Activated naive CD4-positive, alpha-beta T cell treated with anti-CD3 and anti-CD28 coated beads, Interleukin-2, amount 50 U/mL, for 24 hours (primary cell): ENCODE results near the gene RAD17.
"Not testable (repeated sequence)": the region's sequence is repeated elsewhere in the genome, so short reads cannot be mapped to it uniquely, and the experiment has no call there.

Source experiments
- H3K27ac Mint-ChIP-seq: one replicate; pipeline ENCODE4 v1.8.0; 2021; ENCODE audit warnings: mild to moderate bottlenecking, mixed read lengths
- H3K27me3 Mint-ChIP-seq: one replicate; pipeline ENCODE4 v1.8.0; 2021; ENCODE audit warnings: mixed read lengths
- H3K36me3 Mint-ChIP-seq: one replicate; pipeline ENCODE4 v1.8.0; 2021; ENCODE audit warnings: mixed read lengths
- H3K4me1 Mint-ChIP-seq: one replicate; pipeline ENCODE4 v1.8.0; 2021; ENCODE audit warnings: mixed read lengths
- H3K4me3 Mint-ChIP-seq: one replicate; pipeline ENCODE4 v1.8.0; 2021; ENCODE audit warnings: mild to moderate bottlenecking, mixed read lengths
- H3K9me3 Mint-ChIP-seq: one replicate; pipeline ENCODE4 v1.8.0; 2021; ENCODE audit warnings: mixed read lengths

RAD17 gene

DNA sequence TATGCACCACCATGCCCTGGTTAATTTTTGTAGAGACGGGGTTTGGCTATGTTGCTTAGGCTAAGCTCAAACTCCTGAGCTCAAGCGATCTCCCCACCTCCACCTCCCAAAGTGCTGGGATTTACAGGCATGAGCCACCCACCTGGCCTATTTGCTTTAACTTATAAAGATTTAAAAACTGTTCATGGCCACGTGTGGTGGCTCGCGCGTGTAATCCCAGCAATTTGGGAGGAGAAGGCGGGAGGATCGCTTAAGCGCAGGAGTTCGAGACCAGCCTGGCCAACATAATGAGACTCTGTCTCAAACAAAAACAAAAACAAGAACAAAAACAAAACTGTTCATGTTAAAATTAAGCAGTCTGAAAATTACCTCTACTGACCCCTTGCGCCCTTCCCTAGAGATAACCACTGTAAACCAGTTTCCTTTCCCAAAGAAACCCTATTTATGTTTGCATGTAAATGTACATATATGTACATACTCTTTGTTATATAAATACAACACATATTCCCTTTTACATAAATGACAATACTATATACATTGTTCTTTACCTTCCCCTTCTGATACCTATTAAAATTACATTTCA, 1.8 kb upstream of the RAD17 start:
- Mint-ChIP-seq H3K36me3 (peaks cover 14% of the 10 kb centered on the region), H3K4me3 (peak overlapping the region; percentile 93), H3K4me1 (peaks cover 62% of the 10 kb centered on the region), H3K27me3 (no peaks in the 10 kb centered on the region), H3K27ac (peak overlapping the region; percentile 99), H3K9me3 (no peaks in the 10 kb centered on the region)

DNA sequence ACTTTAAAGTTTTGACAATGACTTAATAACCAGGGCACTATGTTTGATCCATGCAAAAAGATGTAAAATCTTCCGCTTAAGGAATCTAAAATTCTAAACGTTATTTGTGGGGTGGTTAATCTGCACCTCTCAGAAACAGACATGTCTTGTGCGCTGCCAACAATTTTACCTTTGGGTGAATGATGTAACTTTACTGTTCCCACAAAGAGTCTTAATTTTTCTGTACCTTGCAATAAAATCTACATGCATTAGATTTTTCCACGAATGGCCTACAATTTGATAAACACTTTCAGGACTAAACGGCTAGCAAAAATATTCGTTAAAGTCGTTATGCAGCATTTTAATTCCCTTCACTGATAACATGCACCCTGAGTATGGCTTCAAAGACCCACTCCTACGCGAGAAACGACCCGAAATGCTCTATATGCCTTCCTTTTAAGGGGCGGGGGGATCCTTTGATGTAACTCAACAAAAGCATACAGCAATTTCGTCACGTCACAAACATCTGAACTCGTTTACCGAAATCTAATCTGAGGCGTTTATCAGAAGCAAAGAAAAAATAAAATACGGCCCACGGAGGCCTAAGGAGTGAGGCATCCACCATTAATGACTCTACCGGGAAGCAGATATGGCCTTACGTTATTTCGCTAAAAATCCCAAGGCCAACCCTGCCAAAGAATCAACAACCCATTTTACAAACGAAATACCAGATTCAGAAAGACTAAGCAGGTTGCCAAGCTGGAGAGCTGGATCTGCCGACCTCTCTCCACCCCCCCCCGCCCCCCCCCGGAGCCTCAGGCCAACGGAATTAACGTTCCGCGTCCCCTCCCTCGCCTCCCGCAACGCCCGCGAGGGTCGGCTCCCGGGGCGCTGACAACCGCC, 919 bp upstream of the RAD17 start:
- H3K36me3 Mint-ChIP-seq, result peaks cover 12% of the 10 kb centered on the region
- H3K4me1 Mint-ChIP-seq, result peaks cover 59% of the 10 kb centered on the region
- H3K4me3 Mint-ChIP-seq, result peak overlapping the region; percentile 93
- peak overlapping the region; percentile 99 for H3K27ac Mint-ChIP-seq
- no peaks in the 10 kb centered on the region for H3K9me3 Mint-ChIP-seq
- H3K27me3 Mint-ChIP-seq, result no peaks in the 10 kb centered on the region

DNA sequence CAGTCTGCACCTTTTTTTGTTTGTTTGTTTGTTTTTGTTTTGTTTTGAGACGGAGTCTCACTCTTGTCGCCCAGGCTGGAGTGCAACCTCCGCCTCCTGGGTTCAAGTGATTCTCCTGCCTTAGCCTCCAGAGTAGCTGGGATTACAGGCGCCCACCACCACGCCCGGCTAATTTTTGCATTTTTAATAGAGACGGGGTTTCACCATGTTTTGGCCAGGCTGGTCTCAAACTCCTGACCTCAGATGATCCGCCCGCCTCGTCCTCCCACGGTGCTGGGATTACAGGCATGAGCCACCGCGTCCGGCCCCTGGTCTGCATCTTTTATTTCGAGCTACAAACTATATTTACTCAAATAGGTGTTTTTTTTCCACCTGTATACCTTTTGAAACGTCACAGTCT, 717 bp downstream of the RAD17 start:
- peak overlapping the region; percentile 93 for H3K4me3 Mint-ChIP-seq
- not testable (repeated sequence) for H3K36me3 Mint-ChIP-seq, H3K9me3 Mint-ChIP-seq, H3K27me3 Mint-ChIP-seq
- peaks cover 46% of the 10 kb centered on the region for H3K4me1 Mint-ChIP-seq
- peak overlapping the region; percentile 99 for H3K27ac Mint-ChIP-seq

DNA sequence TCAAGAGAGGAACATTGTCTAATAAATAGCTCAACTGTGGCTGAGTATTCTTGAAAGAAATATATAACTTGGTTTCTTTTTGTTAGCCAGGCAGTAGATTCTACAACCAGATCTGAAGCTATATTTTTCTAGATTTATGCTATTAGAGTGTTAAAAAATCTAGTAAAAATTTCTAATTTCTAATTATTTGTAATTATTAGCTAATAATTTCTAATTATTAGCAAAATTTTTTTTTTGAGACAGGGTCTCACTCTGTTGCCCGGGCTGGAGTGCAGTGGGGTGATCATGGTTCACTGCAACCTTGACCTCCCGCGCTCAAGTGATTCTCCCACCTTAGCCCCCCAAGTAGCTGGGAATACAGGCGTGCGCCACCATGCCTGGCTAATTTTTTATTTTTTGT, 2.8 kb downstream of the RAD17 start:
- H3K4me1 Mint-ChIP-seq, result peaks cover 29% of the 10 kb centered on the region
- peak overlapping the region; percentile 46 for H3K27ac Mint-ChIP-seq
- no peak overlapping the region for H3K4me3 Mint-ChIP-seq
- H3K9me3 Mint-ChIP-seq, result no peaks in the 10 kb centered on the region
- H3K27me3 Mint-ChIP-seq, result no peaks in the 10 kb centered on the region
- peaks cover 4% of the 10 kb centered on the region for H3K36me3 Mint-ChIP-seq

DNA sequence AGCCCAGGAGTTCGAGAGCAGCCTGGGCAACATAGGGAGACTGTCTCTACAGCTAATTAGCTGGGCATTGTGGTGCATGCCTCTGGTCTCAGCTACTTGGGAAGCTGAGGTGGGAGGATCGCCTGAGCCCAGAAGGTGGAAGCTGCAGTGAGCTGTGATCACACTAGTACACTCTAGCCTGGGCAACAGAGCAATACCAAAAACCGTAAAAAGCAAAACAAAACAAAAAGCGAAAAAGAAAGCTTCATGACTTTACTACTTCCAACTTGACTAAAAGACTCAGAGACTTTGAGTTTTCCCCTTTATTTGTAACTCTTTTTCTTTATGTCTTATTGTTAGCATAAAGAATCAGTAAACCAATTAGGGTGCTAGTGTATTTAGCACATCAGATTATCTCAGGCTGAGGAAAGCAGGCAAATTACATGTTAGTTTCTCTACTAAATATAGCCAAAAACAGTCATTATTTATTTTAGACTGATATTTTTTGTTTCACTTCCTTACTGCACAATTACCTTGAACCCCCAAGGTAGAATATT, 5.4 kb downstream of the RAD17 start:
- no peak overlapping the region for H3K27ac Mint-ChIP-seq
- H3K4me1 Mint-ChIP-seq, result peaks cover 20% of the 10 kb centered on the region
- no peaks in the 10 kb centered on the region for H3K9me3 Mint-ChIP-seq
- peaks cover 4% of the 10 kb centered on the region for H3K36me3 Mint-ChIP-seq
- no peaks in the 10 kb centered on the region for H3K27me3 Mint-ChIP-seq
- no peak overlapping the region for H3K4me3 Mint-ChIP-seq

DNA sequence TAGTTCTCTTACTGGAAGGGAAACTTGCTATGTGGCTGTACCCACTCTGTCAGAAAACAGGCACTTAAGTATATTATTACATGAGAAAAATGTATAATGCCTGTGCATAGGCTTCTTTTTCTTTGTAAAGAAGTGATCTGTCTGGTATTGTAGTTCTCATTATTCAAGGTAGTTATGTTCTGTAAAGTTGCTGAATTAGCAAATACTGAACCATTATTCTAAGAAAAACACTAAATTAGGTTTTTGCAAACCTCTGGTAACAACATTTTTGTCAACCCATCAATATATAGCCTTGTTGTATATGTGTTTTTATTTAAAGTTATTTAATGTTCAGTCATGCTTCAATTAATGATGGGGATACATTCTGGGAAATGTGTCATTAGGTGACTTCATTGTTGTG, 8.8 kb downstream of the RAD17 start:
- peaks cover 4% of the 10 kb centered on the region for H3K36me3 Mint-ChIP-seq
- no peak overlapping the region for H3K27ac Mint-ChIP-seq
- no peaks in the 10 kb centered on the region for H3K27me3 Mint-ChIP-seq
- no peaks in the 10 kb centered on the region for H3K9me3 Mint-ChIP-seq
- no peaks in the 10 kb centered on the region for H3K4me1 Mint-ChIP-seq
- no peak overlapping the region for H3K4me3 Mint-ChIP-seq

DNA sequence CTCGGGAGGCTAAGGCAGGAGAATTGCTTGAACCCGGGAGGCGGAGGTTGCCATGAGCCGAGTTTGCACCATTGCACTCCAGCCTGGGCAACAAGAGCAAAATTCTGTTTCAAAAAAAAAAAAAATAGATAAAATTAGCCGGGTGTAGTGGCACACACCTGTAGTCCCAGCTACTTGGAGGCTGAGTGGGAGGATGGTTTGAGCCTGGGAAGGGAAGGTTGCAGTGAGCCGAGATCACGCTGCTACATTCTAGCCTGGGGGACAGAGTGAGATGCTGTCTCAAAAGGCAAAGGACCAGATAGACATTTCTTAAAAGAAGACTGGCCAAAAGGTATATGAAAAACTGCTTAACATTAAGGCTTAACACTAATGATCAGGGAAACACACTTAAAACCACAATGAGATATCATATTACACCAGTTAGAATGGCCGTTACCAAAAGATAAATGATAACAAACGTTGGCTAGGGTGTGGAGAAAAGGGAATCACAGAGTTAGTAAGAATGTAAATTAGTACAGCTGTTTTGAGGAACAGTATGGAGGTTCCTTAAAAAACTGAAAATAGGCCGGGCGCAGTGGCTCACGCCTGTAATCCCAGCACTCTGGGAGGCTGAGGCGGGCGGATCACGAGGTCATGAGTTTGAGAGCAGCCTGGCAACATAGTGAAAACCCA, 35.2 kb downstream of the RAD17 start:
- no peak overlapping the region for H3K4me3 Mint-ChIP-seq
- H3K27ac Mint-ChIP-seq, result no peak overlapping the region
- H3K27me3 Mint-ChIP-seq, result no peaks in the 10 kb centered on the region
- peaks cover 4% of the 10 kb centered on the region for H3K9me3 Mint-ChIP-seq
- peaks cover 26% of the 10 kb centered on the region for H3K36me3 Mint-ChIP-seq
- H3K4me1 Mint-ChIP-seq, result no peaks in the 10 kb centered on the region

DNA sequence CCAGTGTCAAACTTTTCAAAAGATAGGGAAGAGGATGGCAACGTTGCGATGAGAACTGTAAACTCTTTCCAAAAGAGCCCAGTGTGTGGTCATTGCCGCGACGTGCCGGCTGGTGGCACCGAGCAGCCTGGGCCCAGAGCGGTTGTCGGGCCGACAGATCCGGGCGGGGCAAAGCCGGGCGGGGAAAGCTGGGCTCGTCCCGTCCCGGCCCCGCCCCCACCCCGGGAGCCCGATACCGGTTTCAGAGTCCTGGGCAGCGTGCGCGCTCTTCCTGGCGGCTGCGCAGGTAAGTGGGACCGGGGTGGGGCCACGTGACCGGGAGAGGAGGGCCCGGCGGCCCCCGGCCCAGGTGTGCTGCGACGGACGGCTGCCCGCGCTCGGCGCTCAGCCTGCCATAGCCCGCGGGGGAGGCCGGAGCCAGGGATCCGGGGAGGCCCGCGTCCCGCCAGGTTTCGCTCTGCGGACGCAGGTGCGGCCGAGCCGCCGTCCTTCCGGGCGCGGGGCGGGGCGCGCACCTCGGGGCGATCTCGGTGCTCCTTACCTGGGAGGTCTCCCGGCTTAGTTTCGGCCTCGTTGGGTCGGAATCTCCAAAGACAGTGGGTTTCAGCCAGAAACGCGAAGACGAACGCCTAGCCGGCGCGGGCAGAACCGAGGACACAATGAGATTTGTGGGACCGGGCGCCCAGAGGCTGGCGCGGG, 45.4 kb downstream of the RAD17 start, which contains the start of gene MARVELD2:
Gene MARVELD2 (plus strand): TSS at position 232 of the 699 bp plus-strand sequence. CDS start 4,270 bp downstream, outside the sequence.
- H3K27me3 Mint-ChIP-seq, result no peaks in the 10 kb centered on the region
- peak within 1 kb of the TSS; percentile 43 for H3K27ac Mint-ChIP-seq
- H3K9me3 Mint-ChIP-seq, result no peaks in the 10 kb centered on the region

DNA sequence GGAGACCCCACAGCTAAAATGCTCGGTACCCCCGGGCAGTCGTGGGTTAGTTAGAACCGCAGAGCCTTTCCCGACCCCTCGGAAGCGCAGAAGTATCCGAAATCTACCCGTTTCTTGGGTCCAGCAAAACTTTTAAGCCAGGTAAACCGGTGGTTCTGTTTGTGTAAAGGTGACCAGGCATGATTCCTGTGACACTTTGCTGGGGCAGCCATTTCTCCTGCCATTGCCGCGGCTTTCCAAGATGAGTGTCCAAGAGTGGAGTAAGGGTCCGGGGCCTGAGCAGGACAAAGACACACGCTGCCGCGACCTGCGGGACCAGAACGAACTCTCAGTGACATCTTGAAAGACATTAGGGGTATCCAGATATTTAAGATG, 46.0 kb downstream of the RAD17 start:
- peaks cover 16% of the 10 kb centered on the region for H3K4me1 Mint-ChIP-seq
- H3K36me3 Mint-ChIP-seq, result peaks cover 13% of the 10 kb centered on the region
- H3K27ac Mint-ChIP-seq, result no peak overlapping the region
- no peaks in the 10 kb centered on the region for H3K9me3 Mint-ChIP-seq
- peak overlapping the region; percentile 68 for H3K4me3 Mint-ChIP-seq
- H3K27me3 Mint-ChIP-seq, result no peaks in the 10 kb centered on the region

More for the DNA sequence above, 45.4 kb downstream of the RAD17 start, which contains the start of gene MARVELD2:
- Mint-ChIP-seq H3K36me3 (peaks cover 16% of the 10 kb centered on the region), H3K4me3 (peak within 1 kb of the TSS; percentile 80), H3K4me1 (peaks cover 16% of the 10 kb centered on the region)

DNA sequence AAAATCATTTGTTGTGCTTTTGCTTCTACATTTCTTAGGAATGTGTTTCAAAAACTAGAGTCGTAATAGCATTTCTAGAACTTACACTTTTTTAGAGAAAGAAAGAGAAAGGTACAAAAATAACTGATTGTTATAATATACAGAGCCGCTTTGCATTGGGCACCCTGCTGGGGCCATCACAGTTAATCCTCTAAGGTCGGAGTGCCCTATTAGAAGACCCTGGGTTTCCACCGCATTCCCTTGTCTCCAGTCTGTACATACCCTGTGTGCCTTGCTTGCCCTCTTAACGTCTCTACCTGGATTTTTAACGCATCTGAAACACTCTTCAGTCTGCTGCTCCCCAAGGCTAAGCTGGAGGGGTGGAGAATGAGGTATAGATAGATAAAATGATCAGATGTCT, 46.6 kb downstream of the RAD17 start:
- peaks cover 16% of the 10 kb centered on the region for H3K4me1 Mint-ChIP-seq
- H3K36me3 Mint-ChIP-seq, result peaks cover 13% of the 10 kb centered on the region
- H3K27ac Mint-ChIP-seq, result no peak overlapping the region
- no peaks in the 10 kb centered on the region for H3K9me3 Mint-ChIP-seq
- H3K27me3 Mint-ChIP-seq, result no peaks in the 10 kb centered on the region
- H3K4me3 Mint-ChIP-seq, result peak overlapping the region; percentile 68

DNA sequence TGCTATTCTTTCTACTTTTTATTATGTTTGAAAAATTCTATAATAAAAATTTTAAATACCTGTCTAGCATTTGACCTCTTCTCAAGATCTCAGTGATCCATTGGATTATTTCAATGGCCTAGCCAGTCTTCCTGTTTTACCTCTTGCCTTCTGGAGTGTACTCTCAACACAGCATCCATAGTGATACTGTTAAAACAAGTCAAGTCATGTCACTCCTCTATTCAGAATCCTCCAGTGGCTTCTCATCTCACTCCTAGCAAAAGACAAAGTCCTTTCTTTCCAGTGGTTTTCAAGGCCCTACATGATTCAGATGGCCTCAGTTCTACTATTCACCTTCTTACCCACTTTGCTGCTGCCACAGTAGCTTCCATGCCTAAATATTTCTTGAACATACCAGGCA, 47.1 kb downstream of the RAD17 start:
- Mint-ChIP-seq H3K4me3 (no peak overlapping the region), H3K27me3 (no peaks in the 10 kb centered on the region), H3K27ac (no peak overlapping the region), H3K9me3 (no peaks in the 10 kb centered on the region), H3K4me1 (peaks cover 16% of the 10 kb centered on the region), H3K36me3 (peaks cover 9% of the 10 kb centered on the region)

DNA sequence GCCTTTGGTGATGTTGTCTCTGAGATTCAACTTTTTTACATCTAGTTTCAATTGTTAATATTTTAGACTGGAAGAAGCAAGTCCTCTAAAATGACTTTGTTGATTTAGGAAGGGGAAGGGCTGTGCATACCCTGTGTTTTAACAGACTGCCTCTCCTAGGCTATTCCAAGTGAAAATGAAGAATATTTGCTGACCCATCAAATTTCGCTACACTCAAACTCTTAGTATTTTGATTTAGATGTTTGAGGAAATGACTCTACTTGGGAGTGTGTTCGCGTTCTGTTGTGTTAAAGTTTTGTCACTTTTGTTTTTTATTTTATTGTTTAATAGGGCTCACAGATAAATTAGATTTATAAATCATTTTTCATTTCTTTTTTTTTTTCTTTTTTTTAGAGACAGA, 48.9 kb downstream of the RAD17 start:
- no peaks in the 10 kb centered on the region for H3K27me3 Mint-ChIP-seq
- H3K36me3 Mint-ChIP-seq, result peaks cover 14% of the 10 kb centered on the region
- H3K27ac Mint-ChIP-seq, result no peak overlapping the region
- peaks cover 16% of the 10 kb centered on the region for H3K4me1 Mint-ChIP-seq
- H3K4me3 Mint-ChIP-seq, result no peak overlapping the region
- H3K9me3 Mint-ChIP-seq, result no peaks in the 10 kb centered on the region

DNA sequence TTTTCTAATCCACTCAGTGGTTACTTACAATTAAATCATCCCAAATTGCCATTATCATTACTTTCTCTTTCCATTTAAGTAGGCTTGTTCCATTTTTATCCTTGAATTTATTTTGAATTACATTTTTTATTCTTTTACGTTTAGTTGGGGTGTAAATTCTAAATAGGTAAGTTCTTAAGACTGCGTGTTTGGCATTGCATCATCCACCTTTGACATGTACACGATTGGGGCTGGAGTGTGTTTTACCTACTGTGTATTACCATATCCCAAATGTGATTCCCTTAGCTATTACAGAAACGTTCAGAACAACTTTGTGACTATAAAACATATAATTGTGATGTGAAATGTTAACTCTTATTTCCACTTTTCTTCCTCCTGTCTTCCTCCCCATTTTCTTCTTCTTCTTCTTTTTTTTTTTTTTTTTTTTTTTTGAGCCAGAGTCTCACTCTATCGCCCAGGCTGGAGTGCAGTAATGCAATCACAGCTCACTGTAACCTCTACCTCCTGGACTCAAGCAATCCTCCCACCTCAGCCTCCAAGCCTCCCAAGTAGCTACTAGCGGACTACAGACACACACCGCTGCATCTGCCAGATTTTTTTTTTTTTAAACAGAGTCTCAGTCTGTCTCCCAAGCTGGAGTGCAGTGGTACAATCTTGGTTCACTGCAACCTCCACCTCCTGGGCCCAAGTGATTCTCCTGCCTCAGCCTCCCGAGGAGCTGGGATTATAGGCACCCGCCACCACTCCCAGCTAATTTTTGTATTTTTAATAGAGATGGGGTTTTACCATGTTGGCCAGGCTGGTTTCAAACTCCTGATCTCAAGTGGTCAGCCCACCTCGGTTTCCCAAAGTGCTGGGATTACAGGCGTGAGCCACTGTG, 62.0 kb downstream of the RAD17 start:
- no peak overlapping the region for H3K4me3 Mint-ChIP-seq
- peaks cover 2% of the 10 kb centered on the region for H3K36me3 Mint-ChIP-seq
- H3K27ac Mint-ChIP-seq, result no peak overlapping the region
- no peaks in the 10 kb centered on the region for H3K27me3 Mint-ChIP-seq
- no peaks in the 10 kb centered on the region for H3K4me1 Mint-ChIP-seq
- no peaks in the 10 kb centered on the region for H3K9me3 Mint-ChIP-seq

DNA sequence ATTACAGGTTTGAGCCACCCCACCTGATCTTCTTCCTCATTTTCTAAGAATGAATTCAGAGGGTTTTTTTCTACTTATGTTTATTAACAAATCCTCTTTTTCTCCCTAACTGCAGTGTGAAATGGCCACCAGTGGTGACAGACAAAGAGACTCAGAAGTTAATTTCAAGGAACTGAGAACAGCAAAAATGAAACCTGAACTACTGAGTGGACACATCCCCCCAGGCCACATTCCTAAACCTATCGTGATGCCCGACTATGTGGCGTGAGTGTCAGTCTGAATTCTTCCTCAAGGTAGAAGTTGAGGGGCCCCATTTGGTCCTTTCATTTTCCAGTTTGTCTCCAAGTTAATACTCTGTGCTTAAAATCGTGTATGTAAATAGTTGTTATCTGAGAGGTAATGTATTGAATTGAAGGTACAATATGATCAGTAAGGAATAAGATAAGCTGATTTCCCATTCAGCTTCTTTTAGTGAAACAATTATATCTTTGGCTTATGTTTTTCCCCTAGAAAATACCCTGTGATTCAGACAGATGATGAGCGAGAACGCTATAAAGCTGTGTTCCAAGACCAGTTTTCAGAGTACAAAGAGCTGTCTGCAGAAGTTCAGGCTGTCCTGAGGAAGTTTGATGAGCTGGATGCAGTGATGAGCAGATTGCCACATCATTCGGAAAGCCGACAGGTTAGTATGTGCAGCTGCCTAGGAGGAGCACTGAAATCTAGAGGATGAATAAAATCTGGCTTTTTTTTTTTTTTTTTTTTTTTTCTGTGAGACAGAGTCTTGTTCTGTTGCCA, 63.0 kb downstream of the RAD17 start:
- Mint-ChIP-seq H3K27ac (no peak overlapping the region), H3K4me3 (no peak overlapping the region), H3K9me3 (no peaks in the 10 kb centered on the region), H3K4me1 (no peaks in the 10 kb centered on the region), H3K36me3 (peaks cover 2% of the 10 kb centered on the region), H3K27me3 (no peaks in the 10 kb centered on the region)
